ENCODE measurements around the gene PDE8B.

GRCh38 chr5:77329664-77330430 lies 119.4 kb downstream of the PDE8B start:
- TF ChIP-seq FOSL2 (IDR thresholded peaks at IDR 0.05; ENCODE audit: borderline replicate concordance, low read depth) = no peak
- no peak for TF ChIP-seq CTCF (IDR thresholded peaks at IDR 0.05)
- TF ChIP-seq EP300 (IDR thresholded peaks at IDR 0.05; ENCODE audit: borderline replicate concordance in 1 of 2, low read depth in 1 of 2, low read length in 1 of 2) = no peak
- no peak for TF ChIP-seq ZBTB33 (IDR thresholded peaks at IDR 0.05; ENCODE audit: borderline replicate concordance, low read depth)
- no peak for TF ChIP-seq MXI1 (IDR thresholded peaks at IDR 0.05; ENCODE audit: low read depth, low read length)
- TF ChIP-seq RAD21 (IDR thresholded peaks at IDR 0.05; ENCODE audit: low read length) = no peak
- TF ChIP-seq RXRA (IDR thresholded peaks at IDR 0.05; ENCODE audit: borderline replicate concordance, low read depth) = no peak
- no peak for TF ChIP-seq YY1 (IDR thresholded peaks at IDR 0.05; ENCODE audit: low read depth)
- TF ChIP-seq TAF1 (IDR thresholded peaks at IDR 0.05; ENCODE audit: borderline replicate concordance, low read depth, low read length) = no peak

All from SK-N-SH (cell line).